ENCODE results near the gene HSD11B2.

GRCh38 chr16:67403976-67404555 lies 26.9 kb upstream of the HSD11B2 start:
- TF ChIP-seq CTCF (IDR thresholded peaks at IDR 0.05) (no peak), ZFX (IDR thresholded peaks at IDR 0.05; ENCODE audit: borderline replicate concordance) (no peak)

Data from 22Rv1 (cell line).